Hematopoietic multipotent progenitor cell treated with erythropoietin and hydrocortisone succinate and interleukin-3 and kit ligand, for 15 days (in vitro differentiated cells): ENCODE data around the gene IGFLR1.

Source experiments
- DNase-seq: peaks from one replicate; pipeline ENCODE4 v3.0.0-alpha.2; 2015; ENCODE audit warnings: low spot score

IGFLR1 gene

GRCh38 chr19:35755550-35756376 lies 13.5 kb upstream of the IGFLR1 start:
- peak; percentile 60 for DNase-seq

GRCh38 chr19:35755131-35755549 lies 12.9 kb upstream of the IGFLR1 start:
- DNase-seq = no peak

- DNase-seq = no peak
These were observed 12.3 kb upstream of the IGFLR1 start for GRCh38 chr19:35754370-35755130.

- no peak for DNase-seq
These were observed 11.6 kb upstream of the IGFLR1 start for GRCh38 chr19:35753634-35754369.

GRCh38 chr19:35752746-35753350 lies 10.6 kb upstream of the IGFLR1 start:
- no peak for DNase-seq

GRCh38 chr19:35751839-35752745 lies 9.8 kb upstream of the IGFLR1 start:
- no peak for DNase-seq

GRCh38 chr19:35750167-35750566 lies 7.9 kb upstream of the IGFLR1 start:
- DNase-seq = no peak

- DNase-seq = peak; percentile 100
These were observed 6.1 kb upstream of the IGFLR1 start, which contains the start of gene LIN37 for GRCh38 chr19:35748106-35749020. Gene LIN37, plus strand, starts transcription at chr19:35748576. Its CDS starts 149 bp downstream, at chr19:35748725.

- no peak for DNase-seq
These were observed 4.3 kb upstream of the IGFLR1 start for GRCh38 chr19:35746531-35746930.

- no peak for DNase-seq
These were observed 3.8 kb upstream of the IGFLR1 start for GRCh38 chr19:35746087-35746462.

- peak; percentile 100 for DNase-seq
These were observed 3.3 kb upstream of the IGFLR1 start, which contains the start of the genes PSENEN and U2AF1L4 for GRCh38 chr19:35745328-35746086. Gene PSENEN, plus strand, starts transcription at chr19:35745651. Its CDS starts 280 bp downstream, at chr19:35745931. Gene U2AF1L4, minus strand, starts transcription at chr19:35745418. Its CDS starts 27 bp downstream, at chr19:35745391.

- peak; percentile 97 for DNase-seq
These were observed 2.4 kb upstream of the IGFLR1 start for GRCh38 chr19:35744430-35745327.

- no peak for DNase-seq
These were observed 1.6 kb upstream of the IGFLR1 start for GRCh38 chr19:35743640-35744429.

- DNase-seq = no peak
These were observed 1.1 kb downstream of the IGFLR1 start for GRCh38 chr19:35741203-35741515.

- DNase-seq = peak; percentile 97
These were observed 1.6 kb downstream of the IGFLR1 start for GRCh38 chr19:35740423-35741202.

GRCh38 chr19:35740108-35740422 lies 2.2 kb downstream of the IGFLR1 start:
- DNase-seq = no peak
